Kidney epithelial cell (primary cell): ENCODE results near the gene U2SURP. TPM values are rescaled to one million over a fixed set of nuclear protein-coding genes. Genes with fewer than 3 reads are reported as not detected.
A peak's percentile ranks its signal among the peaks of the same experiment; 100 is the strongest.

Experiments used
- DNase-seq: peaks from one replicate; pipeline ENCODE4 v3.0.0-alpha.2; 2010; ENCODE audit warnings: low read depth
- H3K27me3 ChIP-seq: 2 replicates; pipeline ENCODE4 v1.6.0; 2011; ENCODE audit warnings: low read length; ENCODE audit not compliant: control insufficient read depth, insufficient read depth
- H3K36me3 ChIP-seq: 2 replicates; pipeline ENCODE4 v1.5.1; 2011; ENCODE audit warnings: low read length; ENCODE audit not compliant: control insufficient read depth, insufficient read depth
- H3K4me3 ChIP-seq: 2 replicates; pipeline ENCODE4 v1.5.1; 2011; ENCODE audit warnings: low read depth, mild to moderate bottlenecking, control low read depth, low read length
- CTCF ChIP-seq: IDR thresholded peaks from 2 replicates; pipeline ENCODE4 v1.5.1; 2011; ENCODE audit warnings: mild to moderate bottlenecking, moderate library complexity, low read length, control low read depth, inconsistent platforms; ENCODE audit not compliant: insufficient read depth, poor library complexity, severe bottlenecking
- total RNA-seq: library from RNA; depleted of rRNA; stranded (reverse); fragments of >200 nt; gene quantifications from 2 replicates; pipeline ENCODE4 v1.2.3, GENCODE V29; 2015

Gene U2SURP
- total RNA-seq, 1 donor from 2014 or later = 60.6 TPM

- H3K36me3 ChIP-seq = no peaks in the 10 kb centered on the region
- TF ChIP-seq CTCF = no peak
- H3K27me3 ChIP-seq = no peaks in the 10 kb centered on the region
- H3K4me3 ChIP-seq = no peak overlapping the region
- no peak for DNase-seq
Observed at GRCh38 chr3:143035466-143036211, 34.3 kb downstream of the U2SURP start.

- DNase-seq = no peak
- H3K27me3 ChIP-seq = no peaks in the 10 kb centered on the region
- no peak for TF ChIP-seq CTCF
- H3K36me3 ChIP-seq = no peaks in the 10 kb centered on the region
- no peak overlapping the region for H3K4me3 ChIP-seq
Observed at GRCh38 chr3:143036557-143036956, 35.2 kb downstream of the U2SURP start.

GRCh38 chr3:143037867-143038266 lies 36.5 kb downstream of the U2SURP start:
- DNase-seq = no peak
- Histone ChIP-seq H3K36me3 (no peaks in the 10 kb centered on the region), H3K27me3 (no peaks in the 10 kb centered on the region), H3K4me3 (no peak overlapping the region)
- TF ChIP-seq CTCF = no peak

GRCh38 chr3:143040261-143040879 lies 39.0 kb downstream of the U2SURP start:
- TF ChIP-seq CTCF = peak; percentile 61
- Histone ChIP-seq H3K4me3 (no peak overlapping the region), H3K36me3 (no peaks in the 10 kb centered on the region), H3K27me3 (no peaks in the 10 kb centered on the region)
- DNase-seq = peak; percentile 37

- H3K4me3 ChIP-seq = no peak overlapping the region
- H3K27me3 ChIP-seq = no peaks in the 10 kb centered on the region
- TF ChIP-seq CTCF = no peak
- no peaks in the 10 kb centered on the region for H3K36me3 ChIP-seq
- peak; percentile 39 for DNase-seq
Observed at GRCh38 chr3:143041903-143042302, 40.5 kb downstream of the U2SURP start.
